ENCODE results near the gene FEN1.

DNA sequence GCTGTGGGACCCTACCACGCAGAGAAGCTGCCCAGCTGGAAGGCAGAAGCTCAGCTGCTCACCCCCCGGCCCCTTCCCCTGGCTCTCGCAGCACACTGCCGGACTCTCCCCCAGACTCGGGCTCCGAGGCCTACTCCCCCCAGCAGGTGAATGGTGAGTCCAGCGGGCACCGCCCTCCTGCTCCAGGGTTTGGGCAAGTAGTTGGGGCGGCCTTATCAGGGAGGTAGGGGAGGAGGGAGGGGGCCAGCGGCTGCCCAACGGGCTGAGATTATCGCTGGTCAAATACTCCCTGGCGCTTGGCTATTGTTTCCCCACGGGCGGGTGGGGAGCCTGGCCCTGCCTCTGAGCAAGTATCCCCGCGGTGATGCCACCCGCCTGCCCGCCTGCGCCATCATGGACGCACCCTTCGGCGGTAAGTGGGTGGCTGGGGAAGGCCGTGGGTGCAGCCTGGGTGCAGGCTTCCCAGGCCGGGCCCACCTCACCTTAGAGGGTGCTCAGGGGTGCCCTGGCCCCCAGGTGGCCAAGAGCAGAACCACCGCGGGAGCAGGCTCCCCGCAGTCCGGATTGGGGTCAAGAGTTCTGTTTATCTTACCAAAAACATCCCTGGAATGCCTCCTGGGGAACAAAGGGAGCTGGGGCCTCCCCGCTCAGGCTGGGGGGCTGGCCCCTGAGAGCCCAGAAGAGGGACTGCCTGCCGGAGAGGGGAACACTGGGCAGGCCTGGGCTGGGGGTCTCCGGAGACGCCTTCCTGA, 23.4 kb upstream of the FEN1 start:
- TF ChIP-seq CTCF (tag by site-specific recombination; IDR thresholded peaks at IDR 0.05) = no peak
- no peak for TF ChIP-seq PRDM10 (tag by site-specific recombination; IDR thresholded peaks at IDR 0.05)
- TF ChIP-seq ZBTB49 (tag by site-specific recombination; IDR thresholded peaks at IDR 0.05; ENCODE audit: low read depth) = no peak
- TF ChIP-seq ZBTB17 (tag by site-specific recombination; IDR thresholded peaks at IDR 0.05) = no peak
- no peak for TF ChIP-seq ZNF596 (tag by site-specific recombination; IDR thresholded peaks at IDR 0.05)
- TF ChIP-seq ZSCAN23 (tag by site-specific recombination; IDR thresholded peaks at IDR 0.05) = no peak
